K562 (cell line): ENCODE data around the gene DDX20. TPM values are rescaled to one million over a fixed set of nuclear protein-coding genes. Genes with fewer than 3 reads are reported as not detected.

Experiments
- ATAC-seq: fragments of 200-7000 bp; cut with Tn5 transposase; 3 replicates; pipeline ENCODE4 v1.9.1; 2020; ENCODE audit warnings: moderate library complexity
- BruUV-seq: library from RNA; stranded (reverse); fragments of 400-500 nt; replicated peaks from 2 replicates; lab custom pipeline; 2021; lab: Mats Ljungman, UMichigan
- CTCF ChIA-PET: fragments of 300-600 bp; formaldehyde crosslinking; extraction: SDS; loops from one replicate; lab custom pipeline; 2021; ENCODE audit warnings: low intra/inter-chr PET ratio; lab: Yijun Ruan, JAX
- POLR2A ChIA-PET: fragments of 300-600, 350-650 bp; sonication (Branson Sonifier 250); formaldehyde crosslinking; extraction: SDS; loops from one replicate; lab custom pipeline; 2021; ENCODE audit warnings: antibody characterized with exemption, inconsistent platforms; lab: Yijun Ruan, JAX
- DNase-seq, 4 experiments: peaks; one replicate each; pipeline versions ENCODE4 v3.0.0 to v3.0.0-alpha.2; 2011 to 2018; ENCODE audit warnings: low spot score in 3 of 4, mixed read lengths in 3 of 4; ENCODE audit errors: extremely low read depth in 1 of 4
- FAIRE-seq: peaks from 2 replicates; lab custom pipeline; 2011; peaks lifted over from hg19 to GRCh38; lab: Jason Lieb, UNC
- H2AFZ ChIP-seq: 2 replicates; pipeline ENCODE4 v1.6.0; 2011; ENCODE audit warnings: low read depth, low read length, control low read depth, inconsistent platforms
- H3K27ac ChIP-seq: fragments of 200-600 bp; 3 replicates; pipeline ENCODE4 v1.8.0; 2011; ENCODE audit warnings: low read depth, mild to moderate bottlenecking, control low read depth, inconsistent platforms, low read length, moderate library complexity, mixed read lengths; ENCODE audit errors: extremely low read depth
- H3K27me3 ChIP-seq, 2 experiments: fragments of 300-600 bp in 1 of 2; 2 replicates in 1 of 2; 3 replicates in 1 of 2; pipeline versions ENCODE4 v1.6.0 to v1.8.0; 2011; ENCODE audit warnings: inconsistent platforms in 2 of 2, low read length in 2 of 2, mild to moderate bottlenecking in 1 of 2, mixed read lengths in 1 of 2, moderate library complexity in 1 of 2; ENCODE audit not compliant: control insufficient read depth in 2 of 2, insufficient read depth in 2 of 2
- H3K36me3 ChIP-seq: fragments of 300-600 bp; 3 replicates; pipeline ENCODE4 v1.8.0; 2011; ENCODE audit warnings: mild to moderate bottlenecking, low read length, inconsistent platforms; ENCODE audit not compliant: control insufficient read depth, insufficient read depth
- H3K4me1 ChIP-seq, 2 experiments: fragments of 200-600 bp in 1 of 2; replicated peaks in 1 of 2; 2 replicates in 1 of 2; 3 replicates in 1 of 2; pipeline versions ENCODE4 v1.5.1 to v1.8.0; 2011; ENCODE audit warnings: inconsistent platforms in 2 of 2, low read length in 2 of 2, mild to moderate bottlenecking in 1 of 2, mixed read lengths in 1 of 2, moderate library complexity in 1 of 2; ENCODE audit not compliant: control insufficient read depth in 2 of 2, insufficient read depth in 2 of 2
- H3K4me2 ChIP-seq: 2 replicates; pipeline ENCODE4 v1.6.1; 2011; ENCODE audit warnings: low read length, control low read depth, inconsistent platforms, mixed read lengths; ENCODE audit not compliant: insufficient read depth
- H3K4me3 ChIP-seq: fragments of 200-600 bp; sonication (generic), shearing (Covaris generic); 2 replicates; pipeline ENCODE4 v1.5.1; 2016; ENCODE audit warnings: control low read depth, inconsistent platforms
- H3K79me2 ChIP-seq: fragments of 200-600 bp; 3 replicates; pipeline ENCODE4 v1.8.0; 2011; ENCODE audit warnings: low read length, inconsistent platforms; ENCODE audit not compliant: control insufficient read depth, insufficient read depth
- H3K9ac ChIP-seq, 2 experiments: 2 replicates each; pipeline versions ENCODE4 v1.6.0 to v1.6.1; 2011; ENCODE audit warnings: low read depth in 2 of 2, low read length in 2 of 2, control low read depth in 1 of 2, inconsistent platforms in 1 of 2, mild to moderate bottlenecking in 1 of 2, mixed read lengths in 1 of 2; ENCODE audit not compliant: insufficient read depth in 1 of 2
- H3K9me1 ChIP-seq: one replicate; pipeline ENCODE4 v1.6.0; 2011; ENCODE audit warnings: inconsistent platforms, mild to moderate bottlenecking, low read length, moderate library complexity; ENCODE audit not compliant: control insufficient read depth, insufficient read depth
- H3K9me3 ChIP-seq: replicated peaks from 2 replicates; pipeline ENCODE4 v1.5.1; 2011; ENCODE audit warnings: low read depth, low read length, inconsistent platforms; ENCODE audit not compliant: control insufficient read depth, insufficient read depth
- H4K20me1 ChIP-seq: replicated peaks from 2 replicates; pipeline ENCODE4 v1.6.1; 2011; ENCODE audit warnings: low read length, inconsistent platforms, mixed read lengths; ENCODE audit not compliant: control insufficient read depth, insufficient read depth
- CREBBP ChIP-seq: IDR thresholded peaks from one replicate; pipeline ENCODE4 v1.6.1; 2012; ENCODE audit warnings: low read depth, mild to moderate bottlenecking, control low read depth, inconsistent platforms, low read length
- DMBX1 ChIP-seq: fragments of 250-450 bp; sonication (Bioruptor Pico); IDR thresholded peaks from 2 replicates; pipeline ENCODE4 v1.8.0; 2022; ENCODE audit warnings: inconsistent platforms, mild to moderate bottlenecking, moderate library complexity, borderline replicate concordance
- MTA1 ChIP-seq: fragments of 450-650 bp; IDR thresholded peaks from 2 replicates; pipeline ENCODE4 v1.6.1; 2017; ENCODE audit warnings: borderline replicate concordance
- SOX6 ChIP-seq: fragments of 450-650 bp; IDR thresholded peaks from 2 replicates; pipeline ENCODE4 v1.6.1; 2014; ENCODE audit warnings: mild to moderate bottlenecking
- TCF7L2 ChIP-seq: fragments of 150-350 bp; IDR thresholded peaks from 2 replicates; pipeline ENCODE4 v1.6.1; 2016; ENCODE audit warnings: low read depth, mild to moderate bottlenecking, low read length, moderate library complexity
- U2AF1 ChIP-seq: fragments of 200-400 bp; formaldehyde crosslinking; optimal IDR thresholded peaks from 2 replicates; pipeline ENCODE3; 2017; ENCODE audit warnings: mild to moderate bottlenecking, low read depth, low read length, moderate library complexity
- ZNF143 ChIP-seq: sonication (generic); formaldehyde crosslinking; IDR thresholded peaks from 2 replicates; pipeline ENCODE4 v1.9.0; 2022; ENCODE audit warnings: mild to moderate bottlenecking, missing genetic modification reagents
- ZNF76 ChIP-seq: fragments of 250-450 bp; sonication (Bioruptor Pico); IDR thresholded peaks from 2 replicates; pipeline ENCODE4 v1.4.0; 2020; ENCODE audit warnings: mild to moderate bottlenecking, moderate library complexity, borderline replicate concordance
- WGBS: fragments of 100-300 bp; shearing (Covaris generic); methylation state at CpG from one replicate; pipeline ENCODE4 v1.1.6; 2016; ENCODE audit warnings: low coverage, mixed read lengths; ENCODE audit not compliant: insufficient coverage; ENCODE audit errors: missing lambda C conversion rate; 5-methylcytosine and 5-hydroxymethylcytosine counted together
- in situ Hi-C: fragments of 300-500 bp; cut with MboI; formaldehyde crosslinking; loops from 4 replicates; pipeline ENCODE4 v1.15.0; 2018; ENCODE audit warnings: inconsistent platforms, mixed read lengths
- intact Hi-C: fragments of 100-400 bp; cut with micrococcal nuclease; formaldehyde crosslinking; loops from 2 replicates; pipeline ENCODE4 v1.14.2; 2022
- polyA plus RNA-seq, 8 experiments: library from polyadenylated mRNA; depleted of rRNA in 4 of 8; stranded (reverse) in 5 of 8; unstranded in 3 of 8; fragments of >200 nt; fragmentation: Nextera tagmentation in 2 of 8; fragmentation: Illumina TruSeq in 1 of 8; extraction: Ambion mirVana in 2 of 8; extraction: Trizol in 1 of 8; gene quantifications; 2 replicates each; pipeline versions ENCODE4 v1.2.1 to v1.2.3, GENCODE V29; 2011 to 2014; ENCODE audit warnings: inconsistent platforms in 1 of 8, missing spikeins in 1 of 8
- total RNA-seq, 7 experiments: library from RNA; depleted of rRNA in 6 of 7; stranded (reverse); fragments of >200 nt in 6 of 7; fragmentation: Illumina TruSeq in 2 of 7; extraction: Trizol in 2 of 7; gene quantifications; 2 replicates each; pipeline versions ENCODE4 v1.2.1 to v1.2.3, GENCODE V29; 2011 to 2021; ENCODE audit warnings: low replicate concordance in 1 of 7
- TF ChIP-seq, protein P1 (sequence below): fragments of 450-650 bp; IDR thresholded peaks from 2 replicates; pipeline ENCODE4 v1.6.1; 2016
- TF ChIP-seq, protein P2 (sequence below): IDR thresholded peaks from 2 replicates; pipeline ENCODE4 v1.6.1; 2011; ENCODE audit not compliant: insufficient read length; ENCODE audit errors: extremely low read depth
- TF ChIP-seq, protein P3 (sequence below): sonication (generic); formaldehyde crosslinking; IDR thresholded peaks from 2 replicates; pipeline ENCODE4 v1.8.1; 2023; ENCODE audit warnings: mild to moderate bottlenecking, missing genetic modification reagents
- TF ChIP-seq, protein P4 (sequence below), 2 experiments: IDR thresholded peaks; 2 replicates each; pipeline ENCODE4 v1.6.1; 2012; ENCODE audit warnings: improper control_type of control experiment in 2 of 2, low read depth in 2 of 2, low read length in 2 of 2, borderline replicate concordance in 1 of 2
- TF ChIP-seq, protein P5 (sequence below): sonication (generic); formaldehyde crosslinking; IDR thresholded peaks from 2 replicates; pipeline ENCODE4 v1.8.0; 2022; ENCODE audit warnings: missing genetic modification reagents, mild to moderate bottlenecking, borderline replicate concordance

DDX20 gene
- total and polyA plus RNA-seq, 9 of the 15 experiments (the other 6 are each of a cell fraction or from before 2014, with no cell fraction given): 8.3 to 33.4 (median 24.5) TPM

DNA sequence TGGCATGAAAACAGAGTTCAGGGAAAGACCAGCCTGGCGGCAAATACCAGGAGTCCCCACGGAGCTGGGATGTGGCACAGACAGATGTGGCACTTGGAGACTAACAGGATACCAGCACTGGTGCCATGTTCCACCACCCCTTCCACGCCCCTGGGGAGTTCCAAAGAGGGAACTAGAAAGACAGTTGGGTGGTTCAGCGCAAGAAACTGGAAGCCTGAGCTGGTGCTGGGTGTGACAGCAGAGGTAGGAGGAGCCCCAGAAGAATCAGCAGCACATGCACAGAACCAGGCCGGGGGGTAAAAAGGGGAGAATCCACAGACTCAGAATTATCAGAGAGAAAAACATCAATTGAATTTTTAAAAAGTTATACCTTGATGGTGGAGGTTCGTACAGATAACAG is 22.4 kb downstream of the DDX20 start (continued):
- TF ChIP-seq CREBBP: no peak
- TF ChIP-seq DMBX1 (CRISPR knock-in tag): no peak
- TF ChIP-seq, protein P1, sequence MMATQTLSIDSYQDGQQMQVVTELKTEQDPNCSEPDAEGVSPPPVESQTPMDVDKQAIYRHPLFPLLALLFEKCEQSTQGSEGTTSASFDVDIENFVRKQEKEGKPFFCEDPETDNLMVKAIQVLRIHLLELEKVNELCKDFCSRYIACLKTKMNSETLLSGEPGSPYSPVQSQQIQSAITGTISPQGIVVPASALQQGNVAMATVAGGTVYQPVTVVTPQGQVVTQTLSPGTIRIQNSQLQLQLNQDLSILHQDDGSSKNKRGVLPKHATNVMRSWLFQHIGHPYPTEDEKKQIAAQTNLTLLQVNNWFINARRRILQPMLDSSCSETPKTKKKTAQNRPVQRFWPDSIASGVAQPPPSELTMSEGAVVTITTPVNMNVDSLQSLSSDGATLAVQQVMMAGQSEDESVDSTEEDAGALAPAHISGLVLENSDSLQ: no peak
- TF ChIP-seq, protein P2, sequence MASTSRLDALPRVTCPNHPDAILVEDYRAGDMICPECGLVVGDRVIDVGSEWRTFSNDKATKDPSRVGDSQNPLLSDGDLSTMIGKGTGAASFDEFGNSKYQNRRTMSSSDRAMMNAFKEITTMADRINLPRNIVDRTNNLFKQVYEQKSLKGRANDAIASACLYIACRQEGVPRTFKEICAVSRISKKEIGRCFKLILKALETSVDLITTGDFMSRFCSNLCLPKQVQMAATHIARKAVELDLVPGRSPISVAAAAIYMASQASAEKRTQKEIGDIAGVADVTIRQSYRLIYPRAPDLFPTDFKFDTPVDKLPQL: no peak
- no peak for TF ChIP-seq MTA1

DNA sequence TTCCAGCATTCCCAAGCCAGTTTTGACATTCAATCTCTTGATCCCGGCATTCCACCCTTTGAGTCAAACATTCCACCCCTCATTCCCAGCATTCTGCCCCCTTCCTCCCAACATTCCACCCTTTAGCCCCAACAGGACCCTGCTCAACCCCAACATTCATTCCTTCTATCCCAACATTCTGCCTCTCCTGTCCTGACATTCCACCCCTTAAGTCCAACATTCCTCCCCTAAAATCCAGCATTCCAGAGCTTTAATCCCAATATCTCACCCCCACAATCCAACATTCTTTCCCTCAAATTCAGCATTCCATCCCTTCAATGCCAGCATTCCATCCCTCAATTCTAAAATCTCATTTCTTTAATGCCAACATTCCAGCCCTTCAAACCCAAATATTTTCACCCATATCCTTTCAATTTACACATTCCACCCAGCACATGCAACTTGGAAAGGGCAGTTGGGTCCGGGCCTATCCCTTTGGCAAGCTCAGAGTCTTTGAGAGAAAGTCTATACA is 22.9 kb downstream of the DDX20 start:
- H3K36me3 ChIP-seq: no peaks in the 10 kb centered on the region
- H3K27ac ChIP-seq: no peak overlapping the region
- no peaks in the 10 kb centered on the region for H3K79me2 ChIP-seq
- no peaks in the 10 kb centered on the region for H3K9me1 ChIP-seq
- no peak for ATAC-seq
- H3K9me3 ChIP-seq: no peaks in the 10 kb centered on the region
- no peak for FAIRE-seq
- no peak overlapping the region for H2AFZ ChIP-seq
- in situ Hi-C loops (no loop called here), intact Hi-C loops (no loop called here)
- H3K4me2 ChIP-seq: no peak overlapping the region
- no TSS peak for BruUV-seq
- H3K4me1 ChIP-seq: no peaks in the 10 kb centered on the region
- DNase-seq: no peak
- H4K20me1 ChIP-seq: no peaks in the 10 kb centered on the region
- no peak overlapping the region for H3K4me3 ChIP-seq
- POLR2A ChIA-PET: interaction anchor here (0.6 kb wide), 1 partner anchor 1472 kb away, joined by 3 read pairs; no protein-coding TSS in a partner anchor
- peaks cover 19 to 30% of the 10 kb centered on the region in 2 experiments; a peak in 4 of 5 replicates for H3K27me3 ChIP-seq
- CTCF ChIA-PET: no interaction called here
- WGBS: 0% methylated on average over 2 of the region's 2 CpGs
- H3K9ac ChIP-seq: no peak overlapping the region
- TF ChIP-seq ZNF143 (no peak), TCF7L2 (no peak), ZNF76 (CRISPR knock-in tag) (no peak), U2AF1 (no peak), SOX6 (no peak)
- TF ChIP-seq, protein P3, sequence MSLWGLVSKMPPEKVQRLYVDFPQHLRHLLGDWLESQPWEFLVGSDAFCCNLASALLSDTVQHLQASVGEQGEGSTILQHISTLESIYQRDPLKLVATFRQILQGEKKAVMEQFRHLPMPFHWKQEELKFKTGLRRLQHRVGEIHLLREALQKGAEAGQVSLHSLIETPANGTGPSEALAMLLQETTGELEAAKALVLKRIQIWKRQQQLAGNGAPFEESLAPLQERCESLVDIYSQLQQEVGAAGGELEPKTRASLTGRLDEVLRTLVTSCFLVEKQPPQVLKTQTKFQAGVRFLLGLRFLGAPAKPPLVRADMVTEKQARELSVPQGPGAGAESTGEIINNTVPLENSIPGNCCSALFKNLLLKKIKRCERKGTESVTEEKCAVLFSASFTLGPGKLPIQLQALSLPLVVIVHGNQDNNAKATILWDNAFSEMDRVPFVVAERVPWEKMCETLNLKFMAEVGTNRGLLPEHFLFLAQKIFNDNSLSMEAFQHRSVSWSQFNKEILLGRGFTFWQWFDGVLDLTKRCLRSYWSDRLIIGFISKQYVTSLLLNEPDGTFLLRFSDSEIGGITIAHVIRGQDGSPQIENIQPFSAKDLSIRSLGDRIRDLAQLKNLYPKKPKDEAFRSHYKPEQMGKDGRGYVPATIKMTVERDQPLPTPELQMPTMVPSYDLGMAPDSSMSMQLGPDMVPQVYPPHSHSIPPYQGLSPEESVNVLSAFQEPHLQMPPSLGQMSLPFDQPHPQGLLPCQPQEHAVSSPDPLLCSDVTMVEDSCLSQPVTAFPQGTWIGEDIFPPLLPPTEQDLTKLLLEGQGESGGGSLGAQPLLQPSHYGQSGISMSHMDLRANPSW (CRISPR knock-in tag): no peak
- TF ChIP-seq, protein P4, sequence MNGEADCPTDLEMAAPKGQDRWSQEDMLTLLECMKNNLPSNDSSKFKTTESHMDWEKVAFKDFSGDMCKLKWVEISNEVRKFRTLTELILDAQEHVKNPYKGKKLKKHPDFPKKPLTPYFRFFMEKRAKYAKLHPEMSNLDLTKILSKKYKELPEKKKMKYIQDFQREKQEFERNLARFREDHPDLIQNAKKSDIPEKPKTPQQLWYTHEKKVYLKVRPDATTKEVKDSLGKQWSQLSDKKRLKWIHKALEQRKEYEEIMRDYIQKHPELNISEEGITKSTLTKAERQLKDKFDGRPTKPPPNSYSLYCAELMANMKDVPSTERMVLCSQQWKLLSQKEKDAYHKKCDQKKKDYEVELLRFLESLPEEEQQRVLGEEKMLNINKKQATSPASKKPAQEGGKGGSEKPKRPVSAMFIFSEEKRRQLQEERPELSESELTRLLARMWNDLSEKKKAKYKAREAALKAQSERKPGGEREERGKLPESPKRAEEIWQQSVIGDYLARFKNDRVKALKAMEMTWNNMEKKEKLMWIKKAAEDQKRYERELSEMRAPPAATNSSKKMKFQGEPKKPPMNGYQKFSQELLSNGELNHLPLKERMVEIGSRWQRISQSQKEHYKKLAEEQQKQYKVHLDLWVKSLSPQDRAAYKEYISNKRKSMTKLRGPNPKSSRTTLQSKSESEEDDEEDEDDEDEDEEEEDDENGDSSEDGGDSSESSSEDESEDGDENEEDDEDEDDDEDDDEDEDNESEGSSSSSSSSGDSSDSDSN (IDR thresholded peaks at IDR 0.05; ENCODE audit: borderline replicate concordance in 1 of 2, low read depth in 2 of 2, low read length in 2 of 2): no peak
- TF ChIP-seq, protein P5, sequence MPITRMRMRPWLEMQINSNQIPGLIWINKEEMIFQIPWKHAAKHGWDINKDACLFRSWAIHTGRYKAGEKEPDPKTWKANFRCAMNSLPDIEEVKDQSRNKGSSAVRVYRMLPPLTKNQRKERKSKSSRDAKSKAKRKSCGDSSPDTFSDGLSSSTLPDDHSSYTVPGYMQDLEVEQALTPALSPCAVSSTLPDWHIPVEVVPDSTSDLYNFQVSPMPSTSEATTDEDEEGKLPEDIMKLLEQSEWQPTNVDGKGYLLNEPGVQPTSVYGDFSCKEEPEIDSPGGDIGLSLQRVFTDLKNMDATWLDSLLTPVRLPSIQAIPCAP (CRISPR knock-in tag): no peak
